Uterus (tissue), 2 donors: ENCODE measurements around the gene DNAL1.

Experiments used
- CTCF ChIP-seq, 4 experiments: fragments of 200-600 bp in 2 of 4; fragments of 450-650 bp in 2 of 4; sonication (generic) in 2 of 4; IDR thresholded peaks; one replicate each; pipeline ENCODE4 v1.5.1; 2016 to 2019; ENCODE audit warnings: antibody characterized with exemption in 4 of 4, mild to moderate bottlenecking in 2 of 4, moderate library complexity in 1 of 4
- POLR2A ChIP-seq, 2 donors: fragments of 450-650 bp; IDR thresholded peaks; one replicate each; pipeline ENCODE4 v1.6.1; 2016; ENCODE audit warnings: antibody characterized with exemption in 2 of 2, mild to moderate bottlenecking in 1 of 2, moderate library complexity in 1 of 2

GRCh38 chr14:73630009-73630780 lies 14.6 kb upstream of the DNAL1 start:
- no peak for TF ChIP-seq CTCF (IDR thresholded peaks at IDR 0.05)
- TF ChIP-seq POLR2A (IDR thresholded peaks at IDR 0.05): no peak
